Measurements from ENCODE around the gene AMBP. TPM values are rescaled to one million over a fixed set of nuclear protein-coding genes. Genes with fewer than 3 reads are reported as not detected.
A peak's percentile ranks its signal among the peaks of the same experiment; 100 is the strongest.
"Not testable (repeated sequence)": the region's sequence is repeated elsewhere in the genome, so short reads cannot be mapped to it uniquely, and the experiment has no call there.

AMBP gene
- total RNA-seq, 2 donors from 2014 or later = not detected

DNA sequence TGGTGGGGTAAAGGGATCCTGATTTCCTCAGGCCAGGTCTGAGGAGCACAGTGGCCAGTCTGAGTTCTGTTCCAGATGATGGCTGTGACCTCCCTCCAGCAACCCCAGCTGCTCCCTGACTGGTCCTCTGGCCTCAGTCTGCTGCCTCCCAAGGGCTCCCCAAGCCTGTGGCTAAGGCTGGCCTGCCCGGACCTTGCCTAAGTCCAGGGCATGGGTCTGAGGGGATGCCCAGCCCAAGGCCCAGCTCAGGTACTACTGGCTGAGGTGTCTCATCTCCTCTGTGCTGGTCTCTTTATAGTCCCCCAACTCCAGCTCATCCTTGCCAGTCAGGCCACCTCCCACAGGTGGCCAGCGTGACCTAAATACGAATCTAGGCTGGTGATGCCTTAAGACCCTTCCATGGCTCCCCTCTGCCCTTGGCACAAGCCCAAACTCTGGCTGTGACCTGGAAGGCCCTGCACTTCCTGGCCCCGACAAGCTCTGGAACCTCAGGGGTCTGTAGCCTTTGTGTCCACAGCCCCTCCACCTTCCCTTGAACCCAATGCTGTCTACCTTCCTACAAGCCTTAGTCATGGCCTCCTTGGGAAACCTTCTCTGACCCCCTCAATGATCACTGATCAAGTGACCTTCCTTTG lies 11.2 kb upstream of the AMBP start:
- Mint-ChIP-seq H3K27ac (no peak overlapping the region), H3K9me3 (no peaks in the 10 kb centered on the region), H3K27me3 (peaks cover 6% of the 10 kb centered on the region), H3K4me3 (no peak overlapping the region), H3K36me3 (ENCODE audit: low read depth) (no peaks in the 10 kb centered on the region), H3K4me1 (no peaks in the 10 kb centered on the region)
- ATAC-seq (replicated peaks) = no peak

DNA sequence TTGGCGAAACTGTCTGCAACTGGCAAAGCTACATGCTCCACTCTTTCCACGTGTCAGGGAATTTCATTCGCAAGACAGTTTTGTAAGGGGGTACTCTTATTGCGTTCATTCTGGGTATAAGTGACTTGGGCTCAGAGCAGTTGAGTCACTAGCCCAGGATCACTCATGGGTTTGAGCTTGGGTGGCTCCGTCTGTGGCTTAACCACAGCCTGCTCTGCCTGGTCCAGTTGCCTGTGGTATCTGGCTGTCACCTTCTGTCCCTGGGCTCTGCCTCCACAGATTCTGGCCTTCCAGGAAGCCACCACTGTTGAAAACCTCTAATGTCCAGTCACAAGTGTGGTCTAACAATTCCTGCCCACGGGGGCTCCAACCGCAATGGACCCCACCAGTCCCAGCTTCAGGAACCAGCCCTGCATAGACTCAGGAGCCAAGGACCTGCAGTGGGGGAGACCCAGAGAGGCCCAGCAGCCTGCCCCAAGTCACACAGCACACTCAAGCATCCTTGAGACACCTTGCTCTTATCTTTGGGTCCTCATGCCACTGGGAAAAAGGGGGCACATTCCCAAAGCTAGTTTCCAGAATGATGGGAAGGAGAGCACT lies 10.6 kb upstream of the AMBP start:
- no peak overlapping the region for H3K4me3 Mint-ChIP-seq
- H3K27ac Mint-ChIP-seq = no peak overlapping the region
- H3K36me3 Mint-ChIP-seq (ENCODE audit: low read depth) = no peaks in the 10 kb centered on the region
- H3K4me1 Mint-ChIP-seq = no peaks in the 10 kb centered on the region
- H3K9me3 Mint-ChIP-seq = no peaks in the 10 kb centered on the region
- H3K27me3 Mint-ChIP-seq = peaks cover 5% of the 10 kb centered on the region
- ATAC-seq (replicated peaks) = no peak

DNA sequence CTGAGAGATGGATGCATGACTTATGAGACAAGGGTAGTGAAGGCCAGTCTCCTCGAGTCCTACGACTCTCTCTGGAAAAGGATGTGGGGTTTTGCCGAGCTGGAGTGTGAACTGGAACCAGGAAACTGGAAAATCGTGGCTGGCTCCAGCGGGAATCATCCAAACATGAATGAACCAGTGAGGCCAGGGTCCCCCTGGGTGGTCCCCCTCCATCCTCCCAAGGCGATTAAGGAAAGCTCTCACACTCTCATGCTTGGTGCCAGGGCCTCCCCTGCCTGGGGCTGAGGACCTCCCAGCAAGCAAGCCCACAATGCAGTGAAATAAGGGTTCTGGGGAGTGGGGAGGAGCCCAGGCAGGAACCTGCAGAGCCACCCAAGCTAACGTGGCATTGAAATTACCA lies 9.6 kb upstream of the AMBP start:
- H3K36me3 Mint-ChIP-seq (ENCODE audit: low read depth) = no peaks in the 10 kb centered on the region
- ATAC-seq (replicated peaks) = no peak
- no peak overlapping the region for H3K27ac Mint-ChIP-seq
- no peaks in the 10 kb centered on the region for H3K9me3 Mint-ChIP-seq
- H3K27me3 Mint-ChIP-seq = peaks cover 2% of the 10 kb centered on the region
- H3K4me3 Mint-ChIP-seq = no peak overlapping the region
- H3K4me1 Mint-ChIP-seq = no peaks in the 10 kb centered on the region

DNA sequence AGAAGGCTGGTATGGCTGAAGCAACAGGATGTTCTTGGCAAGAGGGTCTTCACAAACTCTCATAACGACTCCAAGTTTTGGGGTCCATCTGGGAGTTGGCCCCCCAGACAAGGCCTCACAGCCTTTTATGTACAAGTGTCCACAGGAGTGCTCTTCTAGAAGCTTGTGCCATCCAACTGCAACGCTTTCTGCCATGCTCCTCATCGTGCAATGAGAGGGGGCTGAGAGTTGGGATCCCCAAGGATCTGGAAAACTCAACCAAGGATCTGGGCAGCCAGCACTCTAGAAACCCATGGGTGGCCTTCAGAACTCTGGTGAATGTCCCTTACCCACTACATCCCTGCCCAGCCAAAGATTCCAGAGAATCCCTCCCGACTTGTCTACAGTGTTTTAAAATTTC lies 8.5 kb upstream of the AMBP start:
- Mint-ChIP-seq H3K27ac (no peak overlapping the region), H3K9me3 (no peaks in the 10 kb centered on the region), H3K4me1 (no peaks in the 10 kb centered on the region), H3K27me3 (peaks cover 2% of the 10 kb centered on the region), H3K4me3 (no peak overlapping the region), H3K36me3 (ENCODE audit: low read depth) (no peaks in the 10 kb centered on the region)
- no peak for ATAC-seq (replicated peaks)

DNA sequence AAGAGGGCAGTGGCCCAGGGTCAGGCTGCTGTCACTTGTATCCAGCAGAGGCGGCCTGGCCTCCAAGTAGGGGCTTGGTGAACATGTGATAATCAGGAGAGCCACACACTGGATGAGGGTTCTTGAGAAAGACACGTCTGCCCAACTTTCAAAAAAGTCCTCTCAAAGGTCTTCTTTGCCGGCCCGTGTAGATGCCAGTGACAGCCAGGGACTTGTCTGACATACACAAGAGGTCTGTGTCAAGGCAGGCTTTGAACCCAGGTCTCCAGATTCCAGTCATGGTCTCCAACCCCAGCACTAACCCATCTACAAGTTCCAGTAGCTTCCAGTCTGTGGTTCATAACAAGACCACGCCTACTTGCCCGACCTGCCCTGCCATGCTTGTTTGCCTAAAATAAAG lies 7.9 kb upstream of the AMBP start:
- Mint-ChIP-seq H3K4me1 (no peaks in the 10 kb centered on the region), H3K36me3 (ENCODE audit: low read depth) (no peaks in the 10 kb centered on the region), H3K4me3 (no peak overlapping the region), H3K27me3 (peaks cover 2% of the 10 kb centered on the region), H3K9me3 (no peaks in the 10 kb centered on the region), H3K27ac (no peak overlapping the region)
- ATAC-seq (replicated peaks) = no peak

DNA sequence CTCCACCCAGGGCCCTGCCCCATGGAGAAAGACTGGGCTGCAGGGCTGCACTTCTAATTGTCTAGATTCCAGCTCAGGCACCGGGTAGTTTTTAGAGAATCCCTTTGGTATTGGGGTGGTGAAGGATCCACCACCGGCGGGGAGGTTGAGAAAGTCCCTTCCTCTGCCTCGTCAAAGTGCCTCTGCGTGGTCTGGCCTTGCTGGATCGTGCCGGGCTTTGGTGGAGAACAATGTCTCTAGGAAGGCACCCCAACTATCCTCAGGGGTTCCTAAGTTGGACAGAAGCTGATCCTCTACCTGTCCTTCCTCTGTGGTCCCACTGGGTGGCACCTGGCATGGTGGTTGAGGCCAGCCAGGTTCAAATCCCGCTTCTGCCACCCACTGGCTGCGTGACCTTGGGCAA lies 7.3 kb upstream of the AMBP start:
- Mint-ChIP-seq H3K36me3 (ENCODE audit: low read depth) (no peaks in the 10 kb centered on the region), H3K27me3 (peaks cover 2% of the 10 kb centered on the region), H3K27ac (no peak overlapping the region), H3K9me3 (no peaks in the 10 kb centered on the region), H3K4me1 (no peaks in the 10 kb centered on the region), H3K4me3 (no peak overlapping the region)
- no peak for ATAC-seq (replicated peaks)

DNA sequence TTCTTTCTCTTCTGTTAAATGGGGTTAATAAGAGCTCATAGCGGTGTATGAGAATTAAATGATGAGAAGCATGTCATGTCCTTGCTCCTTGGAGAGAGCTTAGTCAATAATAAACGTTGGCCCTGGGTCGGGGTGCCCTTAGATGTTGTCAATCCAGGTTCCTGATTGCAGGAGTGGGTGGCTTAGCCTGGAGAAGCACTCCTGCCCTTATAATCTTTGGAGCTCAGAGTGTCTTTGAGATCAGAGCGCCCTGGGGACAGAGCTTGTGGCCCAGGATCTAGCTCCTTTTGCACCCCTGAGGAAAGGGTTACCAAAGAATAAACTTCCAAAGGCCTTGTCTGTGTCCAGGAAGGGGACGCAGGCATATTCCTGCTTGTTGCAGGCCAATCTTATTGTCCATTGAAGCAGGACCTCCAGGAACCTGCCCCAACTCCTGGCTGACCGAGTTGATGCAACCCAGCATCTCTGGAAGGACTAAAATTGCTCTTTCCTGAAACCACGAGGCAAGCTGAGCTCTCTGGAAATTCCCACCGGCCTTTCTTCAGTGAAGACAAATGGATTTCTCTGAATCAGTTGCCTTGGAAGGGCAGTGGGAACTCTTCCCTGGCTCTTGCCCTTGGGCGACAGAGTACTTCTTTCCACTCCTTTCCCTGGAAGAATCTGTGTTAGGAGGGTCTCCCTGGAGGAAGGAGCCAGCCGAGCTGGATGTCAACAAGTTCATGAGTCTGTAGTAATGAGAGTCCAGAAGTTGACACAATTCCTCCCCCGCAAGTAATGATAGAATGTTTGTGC lies 6.4 kb upstream of the AMBP start:
- no peak for ATAC-seq (replicated peaks)
- Mint-ChIP-seq H3K4me1 (no peaks in the 10 kb centered on the region), H3K36me3 (ENCODE audit: low read depth) (no peaks in the 10 kb centered on the region), H3K4me3 (no peak overlapping the region), H3K27ac (no peak overlapping the region), H3K9me3 (no peaks in the 10 kb centered on the region), H3K27me3 (peaks cover 2% of the 10 kb centered on the region)

DNA sequence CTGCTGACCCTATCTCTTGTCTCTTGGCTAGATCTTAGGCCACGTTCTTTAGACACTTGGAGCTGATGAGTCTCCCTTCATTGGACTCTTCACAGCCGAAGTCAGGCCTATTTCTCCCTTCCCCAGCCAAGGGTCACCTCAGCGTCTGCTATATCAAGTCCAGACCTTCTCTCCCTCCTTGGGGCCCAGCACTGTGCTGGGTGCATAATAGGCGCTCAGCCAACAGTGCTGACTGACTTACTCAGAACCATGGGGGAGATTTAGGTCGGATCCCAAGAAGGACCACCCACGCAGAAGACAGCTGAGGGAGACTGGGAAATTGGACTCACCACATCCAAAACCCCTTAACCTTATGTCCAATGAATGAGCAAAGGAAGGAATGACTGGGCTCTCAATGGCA lies 5.6 kb upstream of the AMBP start:
- no peaks in the 10 kb centered on the region for H3K36me3 Mint-ChIP-seq (ENCODE audit: low read depth)
- H3K27ac Mint-ChIP-seq = no peak overlapping the region
- ATAC-seq (replicated peaks) = no peak
- H3K4me3 Mint-ChIP-seq = no peak overlapping the region
- H3K27me3 Mint-ChIP-seq = peaks cover 2% of the 10 kb centered on the region
- H3K9me3 Mint-ChIP-seq = no peaks in the 10 kb centered on the region
- no peaks in the 10 kb centered on the region for H3K4me1 Mint-ChIP-seq

DNA sequence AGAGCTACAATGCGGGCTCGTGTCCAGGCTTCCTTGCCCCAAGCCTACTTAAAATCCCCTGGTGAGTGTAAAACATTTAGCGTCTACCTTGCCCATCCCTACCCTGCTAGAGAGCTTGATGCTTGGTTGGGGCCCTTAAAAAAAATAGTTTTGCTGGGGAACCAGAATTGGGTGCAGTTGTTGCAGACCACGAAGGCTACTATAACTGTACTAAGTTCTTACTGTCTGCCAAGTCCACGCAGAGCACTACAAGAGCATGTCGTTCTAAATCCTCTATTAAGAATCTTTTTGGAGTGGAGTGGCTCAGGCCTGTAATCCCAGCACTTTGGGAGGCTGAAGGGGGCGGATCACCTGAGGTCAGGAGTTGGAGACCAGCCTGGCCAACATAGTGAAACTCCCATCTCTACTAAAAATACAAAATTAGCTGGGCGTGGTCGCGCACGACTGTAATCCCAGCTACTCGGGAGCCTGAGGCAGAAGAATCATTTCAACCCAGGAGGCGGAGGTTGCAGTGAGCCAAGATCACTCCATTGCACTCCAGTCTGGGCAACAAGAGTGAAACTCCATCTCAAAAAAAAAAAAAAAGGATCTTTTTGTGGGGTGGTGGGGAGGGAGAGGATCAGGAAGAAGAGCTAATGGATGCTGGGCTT lies 4.8 kb upstream of the AMBP start:
- not testable (repeated sequence) for H3K4me3 Mint-ChIP-seq; H3K36me3 Mint-ChIP-seq (ENCODE audit: low read depth); H3K27me3 Mint-ChIP-seq; H3K9me3 Mint-ChIP-seq; H3K27ac Mint-ChIP-seq; ATAC-seq (replicated peaks); H3K4me1 Mint-ChIP-seq

DNA sequence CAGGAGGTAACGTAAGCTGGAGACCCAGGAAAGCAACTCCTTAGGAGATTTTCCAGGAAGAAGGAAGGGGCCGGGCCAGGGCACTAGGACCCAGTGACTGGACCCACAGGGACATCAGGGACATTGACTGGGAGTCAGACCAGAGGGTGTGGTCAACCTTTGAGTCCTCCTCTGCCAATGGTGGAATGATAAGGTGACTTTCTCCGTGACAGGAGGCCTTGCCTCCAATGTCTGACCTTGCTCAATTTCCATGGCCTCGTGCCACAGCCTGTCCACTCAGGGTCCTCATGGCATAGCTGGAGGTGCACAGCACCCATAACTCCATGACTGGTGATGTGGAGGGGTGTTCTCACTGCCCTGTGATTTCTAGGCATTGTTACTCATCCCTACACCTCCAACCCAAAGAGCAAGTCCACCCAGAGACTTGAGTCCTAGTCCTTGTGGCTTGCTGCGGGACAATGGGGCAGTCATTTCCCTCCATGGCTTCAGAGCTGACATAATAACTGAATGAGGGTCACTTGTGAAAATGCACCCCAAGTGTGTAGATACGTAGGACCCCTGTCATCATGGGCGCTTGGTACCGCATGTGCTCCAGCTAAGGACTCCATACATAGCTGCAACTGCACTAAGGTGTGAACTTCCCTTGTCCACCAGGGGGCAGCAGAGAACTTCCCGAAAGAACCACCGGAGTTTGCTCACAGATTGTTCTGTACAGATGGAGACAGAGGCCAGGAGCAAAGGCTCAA lies 4.1 kb upstream of the AMBP start:
- no peaks in the 10 kb centered on the region for H3K36me3 Mint-ChIP-seq (ENCODE audit: low read depth)
- ATAC-seq (replicated peaks) = peak; percentile 88
- no peaks in the 10 kb centered on the region for H3K9me3 Mint-ChIP-seq
- H3K27ac Mint-ChIP-seq = no peak overlapping the region
- no peaks in the 10 kb centered on the region for H3K4me1 Mint-ChIP-seq
- H3K4me3 Mint-ChIP-seq = no peak overlapping the region
- peaks cover 2% of the 10 kb centered on the region for H3K27me3 Mint-ChIP-seq

DNA sequence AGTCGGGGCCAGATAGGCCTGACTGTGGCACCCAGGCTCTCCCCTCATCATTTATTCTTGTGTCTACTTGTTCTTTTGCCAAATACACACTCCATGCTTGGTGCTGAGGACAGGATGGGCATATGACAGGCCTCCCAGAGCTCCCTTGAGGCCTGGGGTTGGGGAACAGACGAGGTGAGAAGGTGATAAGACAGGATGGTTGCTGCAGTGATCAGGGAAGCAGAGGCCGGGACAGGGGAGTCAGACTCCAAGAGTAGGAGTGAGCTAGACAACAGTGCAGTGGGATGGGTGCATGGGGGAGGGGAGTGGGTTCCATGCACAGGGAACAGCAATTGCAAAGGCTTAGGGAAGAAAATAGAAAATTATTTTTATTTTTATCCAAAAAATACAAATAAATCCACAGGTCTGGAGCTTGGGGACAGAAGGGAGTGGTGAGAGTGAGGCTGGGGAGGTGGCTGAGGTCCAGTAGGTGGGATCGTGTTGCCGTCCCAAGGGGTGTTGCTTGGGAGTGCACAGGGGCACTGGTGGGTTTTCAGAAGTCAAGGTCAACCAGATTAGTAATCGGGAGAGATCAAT lies 3.4 kb upstream of the AMBP start:
- no peak for ATAC-seq (replicated peaks)
- H3K4me1 Mint-ChIP-seq = no peaks in the 10 kb centered on the region
- H3K36me3 Mint-ChIP-seq (ENCODE audit: low read depth) = no peaks in the 10 kb centered on the region
- no peak overlapping the region for H3K4me3 Mint-ChIP-seq
- no peaks in the 10 kb centered on the region for H3K9me3 Mint-ChIP-seq
- H3K27me3 Mint-ChIP-seq = peaks cover 2% of the 10 kb centered on the region
- no peak overlapping the region for H3K27ac Mint-ChIP-seq

DNA sequence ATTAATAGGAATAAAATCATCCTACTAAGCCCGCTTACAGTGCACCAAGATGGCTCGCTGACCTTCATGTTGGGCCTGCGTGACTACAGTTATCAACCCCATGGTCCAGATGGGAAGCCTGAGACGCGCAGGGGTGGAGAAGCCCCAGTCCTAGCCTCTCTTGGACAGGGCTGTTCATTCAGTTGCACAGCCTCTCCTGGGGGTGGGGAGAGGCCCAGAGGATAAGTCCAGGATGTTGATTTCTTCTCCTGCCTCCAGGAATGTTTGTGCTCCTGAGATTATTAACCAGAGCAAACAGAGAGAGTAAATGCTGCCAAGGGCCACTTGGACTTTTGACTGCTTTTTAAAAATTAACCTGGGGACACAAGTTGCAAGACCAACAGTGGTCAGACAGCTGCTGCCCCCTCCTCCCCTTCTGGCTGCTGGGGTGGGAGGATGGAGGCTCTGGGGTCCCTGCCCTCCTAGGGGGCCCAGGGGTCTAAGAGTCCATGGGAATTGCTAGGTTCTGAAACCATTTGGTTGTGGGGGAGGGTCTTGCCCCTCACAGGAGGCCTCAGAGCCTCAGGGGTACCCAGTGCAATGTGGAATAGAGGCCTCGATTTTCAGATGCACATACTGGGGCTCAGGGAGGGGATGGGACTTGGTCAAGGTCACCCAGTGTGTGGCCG lies 2.8 kb upstream of the AMBP start:
- Mint-ChIP-seq H3K27ac (no peak overlapping the region), H3K9me3 (no peaks in the 10 kb centered on the region), H3K4me1 (no peaks in the 10 kb centered on the region), H3K27me3 (no peaks in the 10 kb centered on the region), H3K36me3 (ENCODE audit: low read depth) (no peaks in the 10 kb centered on the region), H3K4me3 (no peak overlapping the region)
- no peak for ATAC-seq (replicated peaks)

DNA sequence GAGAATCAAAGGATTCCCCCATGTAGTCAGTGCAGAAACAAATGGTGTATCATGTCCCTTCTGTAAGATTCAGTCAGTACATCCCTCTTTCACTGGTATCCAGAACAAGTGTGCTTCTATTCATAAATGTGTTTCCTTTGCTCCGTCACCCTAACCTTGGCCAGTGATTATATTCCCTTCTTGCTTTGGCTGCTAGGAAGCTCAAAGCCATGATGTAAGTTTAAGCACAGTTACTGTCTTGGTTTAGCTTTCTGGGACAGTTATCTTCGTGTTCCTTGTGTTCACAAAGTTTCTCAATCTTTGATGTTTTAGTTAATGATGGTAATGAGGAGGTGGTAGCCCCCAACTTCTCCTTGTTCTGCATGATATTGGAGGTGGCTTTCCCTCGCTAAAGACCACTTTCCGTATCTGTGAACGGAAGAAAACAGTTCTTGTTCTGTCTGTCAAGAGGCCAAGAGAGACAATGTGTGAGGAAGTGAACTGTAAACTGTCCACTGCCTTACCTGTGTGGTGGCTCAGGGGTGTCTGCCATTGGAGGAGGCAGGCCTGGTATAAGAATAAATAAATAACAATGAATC lies 2.2 kb upstream of the AMBP start:
- ATAC-seq (replicated peaks) = no peak
- no peaks in the 10 kb centered on the region for H3K36me3 Mint-ChIP-seq (ENCODE audit: low read depth)
- no peaks in the 10 kb centered on the region for H3K9me3 Mint-ChIP-seq
- H3K4me1 Mint-ChIP-seq = no peaks in the 10 kb centered on the region
- H3K27ac Mint-ChIP-seq = no peak overlapping the region
- H3K27me3 Mint-ChIP-seq = peaks cover 6% of the 10 kb centered on the region
- no peak overlapping the region for H3K4me3 Mint-ChIP-seq

Measured in activated T-helper 17 cell treated with anti-CD3 and anti-CD28 coated beads, Interleukin-2, amount 50 U/mL, for 72 hours (primary cell).